ENCODE data around the gene ST6GAL1.
"Not testable (repeated sequence)": the region's sequence is repeated elsewhere in the genome, so short reads cannot be mapped to it uniquely, and the experiment has no call there.

The ST6GAL1 gene

GRCh38 chr3:187025254-187025655, 94.9 kb downstream of the ST6GAL1 start:
- peak; percentile 58 for DNase-seq

GRCh38 chr3:187025656-187026316, 95.5 kb downstream of the ST6GAL1 start:
- peak; percentile 48 for DNase-seq

- no peak for DNase-seq
Measured at GRCh38 chr3:187026317-187026670, 96.0 kb downstream of the ST6GAL1 start.

GRCh38 chr3:187027531-187028278, 97.4 kb downstream of the ST6GAL1 start:
- DNase-seq = peak; percentile 66

GRCh38 chr3:187031934-187032333, 101.6 kb downstream of the ST6GAL1 start:
- no peak for DNase-seq

GRCh38 chr3:187036394-187036793, 106.1 kb downstream of the ST6GAL1 start:
- no peak for DNase-seq

- DNase-seq = no peak
Measured at GRCh38 chr3:187039100-187039722, 108.9 kb downstream of the ST6GAL1 start.

- DNase-seq = no peak
Measured at GRCh38 chr3:187039723-187040414, 109.5 kb downstream of the ST6GAL1 start.

- no peak for DNase-seq
Measured at GRCh38 chr3:187040516-187041361, 110.4 kb downstream of the ST6GAL1 start.

- DNase-seq = peak; percentile 41
Measured at GRCh38 chr3:187041362-187042307, 111.3 kb downstream of the ST6GAL1 start.

- DNase-seq = no peak
Measured at GRCh38 chr3:187042346-187042745, 112.0 kb downstream of the ST6GAL1 start.

- DNase-seq = no peak
Measured at GRCh38 chr3:187042874-187043458, 112.6 kb downstream of the ST6GAL1 start.

- DNase-seq = no peak
Measured at GRCh38 chr3:187044206-187044605, 113.9 kb downstream of the ST6GAL1 start.

- no peak for DNase-seq
Measured at GRCh38 chr3:187044867-187045552, 114.7 kb downstream of the ST6GAL1 start.

- no peak for DNase-seq
Measured at GRCh38 chr3:187046033-187046432, 115.7 kb downstream of the ST6GAL1 start.

- DNase-seq = no peak
Measured at GRCh38 chr3:187049462-187050101, 119.3 kb downstream of the ST6GAL1 start.

- no peak for DNase-seq
Measured at GRCh38 chr3:187051066-187051465, 120.7 kb downstream of the ST6GAL1 start.

GRCh38 chr3:187051724-187052366, 121.5 kb downstream of the ST6GAL1 start:
- DNase-seq = no peak

- not testable (repeated sequence) for DNase-seq
Measured at GRCh38 chr3:187052427-187052826, 122.1 kb downstream of the ST6GAL1 start.

Measured in activated naive CD4-positive, alpha-beta T cell treated with Interleukin-2 at 50 U/mL for 16 hours (primary cell).